CD4-positive, CD25-positive, alpha-beta regulatory T cell (primary cell): ENCODE data around the gene MLYCD. TPM values are rescaled to one million over a fixed set of nuclear protein-coding genes. Genes with fewer than 3 reads are reported as not detected.

ENCODE experiments used
- ATAC-seq, 2 donors: fragments of 150-1000 bp; cut with Tn5 transposase; one replicate each; pipeline ENCODE4 v1.10.0; 2021; ENCODE audit warnings: low read depth in 2 of 2, moderate number of reproducible peaks in 2 of 2, moderate library complexity in 1 of 2
- DNase-seq, 3 donors: peaks; one replicate each; pipeline versions ENCODE4 v3.0.0 to v3.0.0-alpha.2; 2012 to 2022; ENCODE audit warnings: mixed read lengths in 1 of 3
- H3K27ac ChIP-seq: one replicate; pipeline ENCODE4 v1.7.0; 2013; ENCODE audit warnings: mild to moderate bottlenecking, low read length; ENCODE audit not compliant: insufficient read depth, poor library complexity, severe bottlenecking
- H3K27me3 ChIP-seq: one replicate; pipeline ENCODE4 v1.7.0; 2013; ENCODE audit warnings: low read length; ENCODE audit not compliant: control insufficient read depth, insufficient read depth
- H3K36me3 ChIP-seq: one replicate; pipeline ENCODE4 v1.7.0; 2013; ENCODE audit warnings: mild to moderate bottlenecking, low read length, moderate library complexity; ENCODE audit not compliant: control insufficient read depth, insufficient read depth
- H3K4me1 ChIP-seq: 2 replicates; pipeline ENCODE4 v1.7.0; 2013; ENCODE audit warnings: mild to moderate bottlenecking, low read length; ENCODE audit not compliant: insufficient read depth, control insufficient read depth, poor library complexity, severe bottlenecking
- H3K4me3 ChIP-seq: one replicate; pipeline ENCODE4 v1.7.0; 2013; ENCODE audit warnings: low read depth, mild to moderate bottlenecking, low read length, moderate library complexity
- H3K9me3 ChIP-seq, 2 experiments: 1 replicate in 1 of 2; 2 replicates in 1 of 2; pipeline ENCODE4 v1.7.0; 2013; ENCODE audit warnings: low read length in 2 of 2, mild to moderate bottlenecking in 1 of 2, moderate library complexity in 1 of 2; ENCODE audit not compliant: control insufficient read depth in 2 of 2
- H3K27ac Mint-ChIP-seq, 3 donors: one replicate each; pipeline ENCODE4 v1.8.0; 2020 to 2022; ENCODE audit warnings: mild to moderate bottlenecking in 3 of 3, mixed read lengths in 3 of 3, moderate library complexity in 2 of 3
- H3K27me3 Mint-ChIP-seq: one replicate; pipeline ENCODE4 v1.8.0; 2022; ENCODE audit warnings: mild to moderate bottlenecking, mixed read lengths
- H3K36me3 Mint-ChIP-seq: one replicate; pipeline ENCODE4 v1.8.0; 2020; ENCODE audit warnings: mixed read lengths
- H3K4me1 Mint-ChIP-seq, 4 donors: one replicate each; pipeline ENCODE4 v1.8.0; 2020 to 2022; ENCODE audit warnings: mixed read lengths in 4 of 4, mild to moderate bottlenecking in 1 of 4
- H3K4me3 Mint-ChIP-seq, 4 donors: one replicate each; pipeline ENCODE4 v1.8.0; 2020 to 2022; ENCODE audit warnings: mild to moderate bottlenecking in 4 of 4, mixed read lengths in 4 of 4, moderate library complexity in 3 of 4
- H3K9me3 Mint-ChIP-seq, 7 donors: one replicate each; pipeline ENCODE4 v1.8.0; 2020 to 2022; ENCODE audit warnings: mixed read lengths in 7 of 7, mild to moderate bottlenecking in 3 of 7, moderate library complexity in 2 of 7
- polyA plus RNA-seq, 4 donors: library from polyadenylated mRNA; unstranded; fragments of 300-500 nt; fragmentation: Illumina TruSeq; gene quantifications; one replicate each; pipeline ENCODE4 v1.2.3, GENCODE V29; 2021
- total RNA-seq: library from RNA; stranded (reverse); gene quantifications from one replicate; pipeline ENCODE4 v1.2.3, GENCODE V29; 2022

Gene MLYCD
- total and polyA plus RNA-seq, 5 donors from 2014 or later: 1.9 to 6.5 (median 2.4) TPM

GRCh38 chr16:83900571-83900970, 1.7 kb downstream of the MLYCD start:
- DNase-seq (no peak), ATAC-seq (no peak)
- H3K27ac Mint-ChIP-seq: no peak overlapping the region
- H3K4me3 ChIP-seq: peak overlapping the region; percentile 2
- peaks cover 4% of the 10 kb centered on the region for H3K36me3 Mint-ChIP-seq
- H3K4me1 Mint-ChIP-seq: peaks cover 13 to 49% (median 42%) of the 10 kb centered on the region in 4 donors
- H3K9me3 ChIP-seq: no peaks in the 10 kb centered on the region
- no peaks in the 10 kb centered on the region for H3K27me3 Mint-ChIP-seq
- H3K36me3 ChIP-seq: peaks cover 4% of the 10 kb centered on the region
- H3K27ac ChIP-seq: no peak overlapping the region
- H3K27me3 ChIP-seq: peaks cover 2% of the 10 kb centered on the region
- H3K9me3 Mint-ChIP-seq: peaks cover 0 to 1% (median 0%) of the 10 kb centered on the region in 7 donors
- H3K4me3 Mint-ChIP-seq: peak overlapping the region; percentile 94 to 98 (median 94)
- peaks cover 22% of the 10 kb centered on the region for H3K4me1 ChIP-seq

GRCh38 chr16:83901101-83901500, 2.2 kb downstream of the MLYCD start:
- Histone ChIP-seq H3K4me3 (peak overlapping the region; percentile 2), H3K4me1 (peaks cover 22% of the 10 kb centered on the region), H3K27me3 (peaks cover 2% of the 10 kb centered on the region), H3K9me3 (no peaks in the 10 kb centered on the region), H3K36me3 (peaks cover 4% of the 10 kb centered on the region), H3K27ac (no peak overlapping the region)
- DNase-seq: no peak
- peak overlapping the region; percentile 94 to 98 (median 94) for H3K4me3 Mint-ChIP-seq
- H3K27ac Mint-ChIP-seq: no peak overlapping the region
- peaks cover 13 to 49% (median 42%) of the 10 kb centered on the region in 4 donors for H3K4me1 Mint-ChIP-seq
- peaks cover 0 to 1% (median 0%) of the 10 kb centered on the region in 7 donors for H3K9me3 Mint-ChIP-seq
- no peak for ATAC-seq
- no peaks in the 10 kb centered on the region for H3K27me3 Mint-ChIP-seq
- H3K36me3 Mint-ChIP-seq: peaks cover 4% of the 10 kb centered on the region

DNA sequence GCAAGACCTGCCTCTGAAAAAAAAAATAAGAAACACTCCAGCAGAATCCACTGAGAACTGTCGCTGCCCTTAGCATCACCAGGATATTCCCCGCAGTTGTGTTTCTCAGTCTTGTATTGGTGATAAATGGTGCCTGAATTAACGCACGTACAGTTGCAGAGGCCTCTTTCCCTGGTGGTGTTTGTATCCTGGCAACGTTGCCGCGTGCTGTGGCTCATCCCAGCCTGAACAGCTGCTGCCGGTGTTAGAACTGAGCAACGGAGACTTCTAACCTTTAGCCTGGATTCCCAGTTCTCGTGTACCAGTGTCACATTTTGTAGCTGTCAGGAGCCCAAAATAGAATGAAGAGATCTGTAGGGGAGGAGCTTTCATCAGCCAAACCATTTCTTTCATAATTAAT, 4.8 kb downstream of the MLYCD start:
- no peak for ATAC-seq
- Mint-ChIP-seq H3K27ac (no peak overlapping the region), H3K4me3 (no peak overlapping the region), H3K9me3 (peaks cover 0 to 1% (median 0%) of the 10 kb centered on the region in 7 donors), H3K4me1 (peaks cover 21 to 47% (median 40%) of the 10 kb centered on the region in 4 donors), H3K27me3 (no peaks in the 10 kb centered on the region), H3K36me3 (peaks cover 23% of the 10 kb centered on the region)
- H3K4me1 ChIP-seq: peaks cover 16% of the 10 kb centered on the region
- H3K27ac ChIP-seq: no peak overlapping the region
- H3K36me3 ChIP-seq: peaks cover 20% of the 10 kb centered on the region
- no peaks in the 10 kb centered on the region for H3K9me3 ChIP-seq
- H3K27me3 ChIP-seq: no peaks in the 10 kb centered on the region
- DNase-seq: no peak
- H3K4me3 ChIP-seq: no peak overlapping the region

GRCh38 chr16:83906683-83907082, 7.8 kb downstream of the MLYCD start:
- H3K27me3 Mint-ChIP-seq: no peaks in the 10 kb centered on the region
- no peak overlapping the region for H3K4me3 Mint-ChIP-seq
- H3K9me3 ChIP-seq: no peaks in the 10 kb centered on the region
- no peaks in the 10 kb centered on the region for H3K4me1 ChIP-seq
- no peak overlapping the region for H3K4me3 ChIP-seq
- no peak overlapping the region for H3K27ac ChIP-seq
- H3K36me3 ChIP-seq: peaks cover 40% of the 10 kb centered on the region
- H3K27ac Mint-ChIP-seq: no peak overlapping the region
- H3K36me3 Mint-ChIP-seq: peaks cover 32% of the 10 kb centered on the region
- no peaks in the 10 kb centered on the region for H3K27me3 ChIP-seq
- peaks cover 14 to 31% (median 21%) of the 10 kb centered on the region in 4 donors for H3K4me1 Mint-ChIP-seq
- no peaks in the 10 kb centered on the region for H3K9me3 Mint-ChIP-seq
- ATAC-seq (no peak), DNase-seq (no peak)

DNA sequence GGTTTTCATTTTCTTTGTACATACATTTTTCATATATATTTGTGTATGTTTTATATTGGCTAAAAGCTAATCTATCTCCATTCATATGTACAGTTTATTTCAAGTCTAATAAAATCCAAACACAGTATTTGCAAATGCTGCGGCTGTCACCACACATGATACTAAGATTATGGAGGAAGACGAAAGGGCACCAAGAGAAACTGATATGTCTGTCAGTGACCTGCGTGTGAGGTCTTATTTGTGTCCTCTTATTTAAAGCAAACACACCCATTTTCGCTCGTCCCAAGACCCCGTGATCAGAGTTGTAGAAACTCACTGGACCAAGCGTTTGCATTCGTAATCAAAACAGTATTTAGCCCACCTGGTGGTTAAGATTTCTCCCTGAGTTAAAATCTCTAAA, 8.2 kb downstream of the MLYCD start:
- no peak overlapping the region for H3K4me3 Mint-ChIP-seq
- H3K9me3 Mint-ChIP-seq: no peaks in the 10 kb centered on the region
- no peak overlapping the region for H3K27ac Mint-ChIP-seq
- ATAC-seq (no peak), DNase-seq (no peak)
- peaks cover 36% of the 10 kb centered on the region for H3K36me3 Mint-ChIP-seq
- Histone ChIP-seq H3K27ac (no peak overlapping the region), H3K27me3 (no peaks in the 10 kb centered on the region), H3K36me3 (peaks cover 44% of the 10 kb centered on the region), H3K4me1 (no peaks in the 10 kb centered on the region), H3K4me3 (no peak overlapping the region), H3K9me3 (no peaks in the 10 kb centered on the region)
- no peaks in the 10 kb centered on the region for H3K27me3 Mint-ChIP-seq
- H3K4me1 Mint-ChIP-seq: peaks cover 10 to 26% (median 19%) of the 10 kb centered on the region in 4 donors

GRCh38 chr16:83907631-83908250, 8.8 kb downstream of the MLYCD start:
- H3K4me3 Mint-ChIP-seq: no peak overlapping the region
- no peak for DNase-seq
- no peaks in the 10 kb centered on the region for H3K27me3 Mint-ChIP-seq
- H3K36me3 ChIP-seq: peaks cover 51% of the 10 kb centered on the region
- H3K27ac ChIP-seq: no peak overlapping the region
- H3K4me3 ChIP-seq: no peak overlapping the region
- H3K4me1 Mint-ChIP-seq: peaks cover 8 to 22% (median 14%) of the 10 kb centered on the region in 4 donors
- H3K4me1 ChIP-seq: no peaks in the 10 kb centered on the region
- no peaks in the 10 kb centered on the region for H3K9me3 Mint-ChIP-seq
- H3K9me3 ChIP-seq: no peaks in the 10 kb centered on the region
- ATAC-seq: no peak
- peaks cover 38% of the 10 kb centered on the region for H3K36me3 Mint-ChIP-seq
- no peaks in the 10 kb centered on the region for H3K27me3 ChIP-seq
- H3K27ac Mint-ChIP-seq: no peak overlapping the region

- Mint-ChIP-seq H3K9me3 (no peaks in the 10 kb centered on the region), H3K4me3 (no peak overlapping the region), H3K36me3 (peaks cover 44% of the 10 kb centered on the region), H3K27me3 (no peaks in the 10 kb centered on the region), H3K4me1 (peaks cover 6 to 15% (median 9%) of the 10 kb centered on the region in 4 donors), H3K27ac (no peak overlapping the region)
- Histone ChIP-seq H3K9me3 (no peaks in the 10 kb centered on the region), H3K4me3 (no peak overlapping the region), H3K36me3 (peaks cover 56% of the 10 kb centered on the region), H3K27me3 (no peaks in the 10 kb centered on the region), H3K4me1 (no peaks in the 10 kb centered on the region), H3K27ac (no peak overlapping the region)
- DNase-seq (no peak), ATAC-seq (no peak)
These were observed 9.9 kb downstream of the MLYCD start for GRCh38 chr16:83908798-83909197.

- Mint-ChIP-seq H3K27me3 (no peaks in the 10 kb centered on the region), H3K4me1 (peaks cover 0 to 12% (median 7%) of the 10 kb centered on the region in 4 donors), H3K9me3 (peaks cover 0 to 4% (median 0%) of the 10 kb centered on the region in 7 donors), H3K4me3 (no peak overlapping the region), H3K27ac (no peak overlapping the region), H3K36me3 (peaks cover 52% of the 10 kb centered on the region)
- Histone ChIP-seq H3K4me1 (no peaks in the 10 kb centered on the region), H3K36me3 (peaks cover 77% of the 10 kb centered on the region), H3K27ac (no peak overlapping the region), H3K27me3 (no peaks in the 10 kb centered on the region), H3K9me3 (no peaks in the 10 kb centered on the region), H3K4me3 (no peak overlapping the region)
- DNase-seq (no peak), ATAC-seq (no peak)
These were observed 12.4 kb downstream of the MLYCD start for GRCh38 chr16:83911290-83911689.
